Fibroblast of skin of right biceps (primary cell): ENCODE results near the gene MFAP2.

ENCODE experiments used
- DNase-seq: peaks from one replicate; pipeline ENCODE4 v3.0.0-alpha.2; 2013

The MFAP2 gene

DNA sequence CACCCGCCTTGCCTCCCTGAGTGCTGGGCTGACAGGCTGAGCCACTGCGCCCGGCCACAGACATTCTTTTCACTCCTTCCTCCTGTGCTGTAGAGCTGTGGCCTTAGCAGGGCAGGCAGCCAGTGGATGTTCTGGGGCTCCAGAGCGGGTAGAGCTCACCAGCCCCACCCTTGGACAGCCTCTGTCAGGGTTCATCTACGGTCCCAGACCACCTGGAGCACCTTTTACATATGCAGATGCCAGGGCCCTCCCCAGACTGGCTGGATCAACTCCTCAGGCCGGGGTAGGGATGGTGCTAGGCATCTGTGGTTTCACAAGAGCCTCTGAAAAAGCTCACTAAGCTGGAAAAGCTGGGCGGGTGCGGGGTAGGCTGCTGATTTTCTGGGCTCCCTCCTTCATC is 26.7 kb upstream of the MFAP2 start:
- DNase-seq = no peak

DNA sequence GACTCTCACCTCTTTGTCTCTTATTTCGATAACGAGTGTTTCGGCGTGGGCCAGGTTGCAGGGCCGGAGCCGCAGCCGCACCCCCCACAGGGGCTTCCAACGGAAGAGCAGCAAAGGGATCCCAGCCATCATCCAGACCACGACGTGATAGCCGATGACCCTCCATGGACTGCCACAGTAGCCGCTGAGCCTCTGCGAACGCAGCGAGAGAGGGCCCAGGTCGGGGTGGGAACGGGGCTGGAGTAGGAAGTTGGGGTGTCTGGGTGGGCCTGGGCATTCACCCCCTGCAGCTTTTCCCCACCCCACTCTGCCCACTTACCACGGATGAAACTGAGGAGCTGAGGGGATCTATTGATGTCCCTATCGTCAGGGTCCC is 24.9 kb upstream of the MFAP2 start:
- DNase-seq = no peak

DNA sequence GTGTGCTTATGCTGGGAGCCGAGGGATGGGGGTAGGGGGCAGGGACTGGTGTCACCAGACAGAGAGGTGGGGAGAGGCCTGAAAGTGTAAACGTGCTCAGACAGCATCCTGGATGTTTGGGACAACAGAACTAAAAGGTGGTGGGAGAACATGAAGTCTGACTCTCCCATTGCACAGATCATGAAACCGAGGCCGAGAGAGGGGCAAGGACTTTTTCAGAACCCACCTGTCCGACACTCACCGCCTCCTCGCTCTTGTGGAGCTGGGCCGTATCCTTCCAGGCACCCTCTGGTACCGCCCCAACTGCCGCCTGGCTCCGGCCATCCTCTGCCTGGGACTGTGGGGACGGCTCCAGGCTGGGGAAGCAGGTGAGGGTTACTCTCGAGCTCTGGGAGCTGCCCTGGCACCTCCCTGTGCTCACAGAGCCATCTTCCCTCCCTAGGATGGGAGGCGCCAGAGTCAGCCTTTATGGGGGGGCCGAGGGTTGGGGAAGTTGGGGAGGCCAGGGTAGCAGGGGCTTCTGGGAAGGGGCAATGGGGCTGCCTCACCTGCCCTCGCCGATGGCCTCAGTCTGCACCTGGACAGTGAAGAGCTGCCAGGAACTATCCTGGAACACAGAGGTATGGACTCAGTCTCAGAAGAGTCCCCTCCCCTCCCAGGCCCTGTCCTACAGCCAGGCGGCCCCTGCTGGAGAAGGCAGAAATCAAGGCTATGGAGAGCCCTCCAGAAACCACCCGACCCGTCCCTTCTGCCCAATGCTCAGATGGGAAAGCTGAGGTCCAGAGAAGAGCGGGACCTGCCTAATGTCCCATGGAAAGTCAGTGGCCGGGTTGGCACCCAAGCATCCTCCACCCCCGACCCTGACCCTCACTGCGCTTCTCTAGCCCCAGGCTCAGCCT is 24.3 kb upstream of the MFAP2 start:
- no peak for DNase-seq

DNA sequence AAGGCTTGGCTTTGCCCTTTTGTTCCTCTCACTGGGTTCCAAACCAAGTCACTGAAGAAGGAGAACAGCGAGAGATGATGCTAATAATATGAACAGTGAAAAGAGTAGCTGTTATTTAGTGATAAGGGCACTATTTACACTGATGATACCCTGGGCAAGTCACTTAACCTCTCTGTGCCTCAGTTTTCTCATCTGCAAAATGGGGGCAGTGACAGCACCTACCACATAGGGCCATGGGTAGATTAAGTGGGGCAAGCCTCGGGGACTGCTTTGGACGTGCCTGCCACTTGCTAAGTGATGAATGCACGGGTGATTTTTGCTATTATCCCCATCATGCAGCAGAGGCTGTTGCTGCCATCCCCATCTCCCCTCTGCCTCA is 22.1 kb upstream of the MFAP2 start:
- no peak for DNase-seq

DNA sequence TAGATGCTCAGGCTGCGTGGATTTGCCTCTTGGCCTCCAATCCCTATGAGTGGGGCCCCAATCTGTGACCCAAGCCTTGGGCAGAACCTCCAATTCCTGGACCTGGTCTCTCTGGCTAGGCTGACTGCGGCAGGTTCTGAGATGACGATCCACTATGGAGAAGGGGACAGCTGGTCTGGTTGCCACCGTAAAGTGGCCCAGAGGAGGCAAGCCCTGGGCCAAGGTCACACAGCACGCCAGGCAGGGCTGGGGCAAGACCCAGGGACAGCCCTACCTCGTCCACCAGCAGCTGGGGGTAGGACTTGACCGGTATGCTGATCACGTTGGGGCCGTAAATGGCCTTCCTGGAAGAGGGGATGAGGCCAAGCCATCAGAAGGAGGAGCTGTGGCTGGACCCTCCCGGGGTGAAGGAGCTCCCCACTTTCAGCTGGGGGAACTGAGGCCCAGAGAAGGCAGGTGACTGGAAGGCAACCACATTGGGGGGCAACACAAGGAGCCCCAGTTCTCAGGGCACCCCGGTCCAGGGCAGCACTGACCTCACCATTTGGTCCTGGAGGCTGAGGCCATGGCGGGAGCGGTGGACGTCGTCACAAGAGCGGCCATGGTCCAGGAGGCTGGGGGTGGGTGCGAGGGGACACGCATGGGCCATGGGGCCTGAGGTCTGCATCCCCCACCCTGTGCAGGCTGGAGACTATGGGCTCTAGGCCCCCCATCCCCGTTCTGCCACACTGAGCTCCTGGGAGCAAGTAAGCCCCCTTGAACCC is 21.5 kb upstream of the MFAP2 start:
- no peak for DNase-seq

DNA sequence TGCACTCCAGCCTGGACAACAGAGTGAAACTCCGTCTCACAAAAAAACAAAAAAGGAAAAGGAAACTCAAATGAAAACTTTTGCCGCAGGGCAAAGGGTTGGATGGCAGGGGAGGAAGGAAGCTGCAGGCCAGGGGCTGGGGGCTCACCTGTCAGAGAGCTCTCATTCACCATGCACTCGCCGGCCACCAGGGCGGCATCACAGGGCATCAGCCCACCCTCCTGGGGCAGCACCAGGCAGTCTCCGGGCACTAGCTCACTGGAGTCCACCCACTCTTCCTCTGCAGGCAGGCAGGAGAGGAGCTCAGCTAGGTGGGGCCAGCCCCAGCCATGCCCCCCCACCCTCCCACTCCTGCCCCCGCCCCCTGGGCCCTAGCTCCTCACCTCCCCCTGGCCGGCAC is 19.4 kb upstream of the MFAP2 start:
- no peak for DNase-seq

DNA sequence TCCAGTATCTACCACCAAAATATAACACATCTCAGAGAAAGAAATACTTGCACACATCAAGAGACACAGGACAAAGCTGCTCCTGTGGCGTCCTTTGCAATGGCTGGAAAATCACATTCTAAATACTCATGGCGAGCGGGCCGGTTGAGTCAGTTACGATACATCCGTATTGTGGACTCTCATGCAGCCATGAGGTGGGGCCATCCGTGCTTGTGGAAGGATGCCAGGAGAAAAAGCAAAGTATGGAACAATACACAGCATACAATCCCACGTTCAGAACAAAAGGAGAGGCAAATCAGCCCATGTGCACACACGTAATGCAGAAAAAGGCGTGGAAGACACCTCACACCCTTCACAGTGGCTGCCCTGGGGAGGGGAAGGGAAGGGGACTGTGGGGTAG is 18.2 kb upstream of the MFAP2 start:
- no peak for DNase-seq

DNA sequence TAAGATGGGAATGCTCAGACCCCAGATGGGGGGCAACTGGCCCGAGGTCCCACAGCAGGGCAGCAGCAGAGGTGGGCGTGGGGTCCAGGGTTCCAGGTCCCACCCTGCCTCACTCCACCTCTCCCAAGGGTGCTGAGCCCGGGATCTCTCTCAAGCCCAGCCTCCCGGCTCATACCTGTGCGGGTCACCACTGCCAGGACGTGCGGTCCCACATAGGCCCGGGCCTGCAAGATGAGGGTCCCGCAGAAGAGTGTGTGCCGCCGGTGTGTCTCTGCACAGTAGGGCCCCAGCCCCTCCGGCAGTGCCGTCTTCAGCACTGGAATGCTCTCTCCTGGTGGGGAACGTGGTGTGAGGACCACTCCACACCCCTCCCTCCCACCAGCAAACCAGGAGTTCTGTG is 16.4 kb upstream of the MFAP2 start:
- DNase-seq = no peak

DNA sequence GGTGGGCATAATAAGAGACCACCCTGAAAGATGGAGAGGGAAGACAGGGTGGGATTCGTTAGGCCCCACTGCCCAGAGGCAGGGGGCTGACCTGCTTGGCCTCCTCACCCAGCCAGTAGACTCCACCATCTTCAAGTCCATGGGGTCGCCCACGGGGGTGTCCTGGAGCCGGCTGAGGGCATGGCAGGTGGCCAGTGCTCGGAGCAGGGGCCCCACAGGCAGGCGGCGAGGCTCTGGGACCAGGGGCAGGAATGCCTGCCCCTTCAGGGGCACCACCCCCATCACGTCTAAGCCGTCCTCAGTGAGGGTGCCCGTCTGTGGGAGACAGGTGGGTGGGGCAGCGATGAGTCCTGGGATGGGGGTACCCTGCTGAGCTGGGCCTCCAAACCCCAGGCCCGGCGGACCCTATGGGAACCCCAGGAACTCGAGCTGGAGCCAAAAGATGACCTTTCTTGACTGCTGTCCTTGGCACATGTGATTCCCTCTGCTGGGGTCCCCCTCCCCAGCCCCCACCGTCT is 13.2 kb upstream of the MFAP2 start:
- DNase-seq = no peak

DNA sequence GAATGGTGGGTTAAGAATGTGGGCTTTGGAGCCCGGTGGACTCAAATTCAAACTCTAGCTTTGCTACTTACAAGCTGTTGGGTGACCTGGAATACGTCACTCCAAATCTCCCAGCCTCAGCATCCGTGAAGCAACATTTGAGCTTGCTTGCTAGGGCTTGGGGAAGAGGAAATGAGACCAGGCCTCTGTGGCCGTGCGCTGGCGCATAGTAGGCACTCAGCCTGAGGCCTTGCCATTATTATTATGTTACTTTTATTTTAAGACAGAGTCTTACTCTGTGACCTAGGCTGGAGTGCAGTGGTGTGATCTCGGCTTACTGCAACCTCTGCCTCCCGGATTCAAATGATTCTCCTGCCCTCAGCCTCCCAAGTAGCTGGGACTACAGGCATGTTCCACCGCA is 12.3 kb upstream of the MFAP2 start:
- DNase-seq = no peak

DNA sequence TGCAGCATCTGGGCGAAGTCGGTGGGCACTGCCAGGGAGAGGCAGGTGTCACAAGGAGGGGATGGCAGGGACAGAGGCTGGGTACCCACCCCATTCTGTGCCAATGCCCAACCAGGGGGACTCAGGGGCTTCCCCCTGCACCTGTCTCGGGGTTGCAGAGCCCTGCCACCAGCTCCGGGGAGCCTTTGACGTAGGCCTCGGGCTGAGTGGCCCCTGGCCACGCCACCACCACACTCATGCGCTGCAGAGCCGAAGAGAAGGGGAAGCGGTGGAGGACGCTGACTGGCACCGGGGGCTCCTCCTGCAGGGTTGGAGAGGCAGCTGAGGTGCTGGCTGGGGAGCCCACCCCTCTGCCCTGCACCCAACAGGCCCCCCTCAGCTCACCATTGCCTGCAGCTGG is 11.7 kb upstream of the MFAP2 start:
- no peak for DNase-seq

DNA sequence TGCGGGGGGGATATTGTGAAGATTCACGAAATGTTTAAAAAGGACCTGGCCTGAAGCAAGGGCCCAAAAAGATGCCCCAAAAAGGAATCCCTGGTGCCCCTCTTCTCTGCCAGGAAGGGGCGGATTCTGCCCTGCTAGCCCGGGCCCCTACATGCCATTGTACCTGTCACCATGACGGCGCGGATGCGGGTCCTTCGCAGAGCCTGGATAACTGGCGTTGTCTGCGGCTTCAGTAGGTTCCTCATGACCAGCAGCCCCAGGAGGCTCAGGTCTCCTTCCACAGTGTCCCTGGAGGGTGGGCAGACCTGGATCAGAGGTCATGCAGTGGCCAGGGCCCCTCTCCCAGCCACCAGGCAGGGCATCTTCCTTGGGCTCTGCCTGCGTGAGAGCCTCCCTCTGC is 11.2 kb upstream of the MFAP2 start:
- no peak for DNase-seq

DNA sequence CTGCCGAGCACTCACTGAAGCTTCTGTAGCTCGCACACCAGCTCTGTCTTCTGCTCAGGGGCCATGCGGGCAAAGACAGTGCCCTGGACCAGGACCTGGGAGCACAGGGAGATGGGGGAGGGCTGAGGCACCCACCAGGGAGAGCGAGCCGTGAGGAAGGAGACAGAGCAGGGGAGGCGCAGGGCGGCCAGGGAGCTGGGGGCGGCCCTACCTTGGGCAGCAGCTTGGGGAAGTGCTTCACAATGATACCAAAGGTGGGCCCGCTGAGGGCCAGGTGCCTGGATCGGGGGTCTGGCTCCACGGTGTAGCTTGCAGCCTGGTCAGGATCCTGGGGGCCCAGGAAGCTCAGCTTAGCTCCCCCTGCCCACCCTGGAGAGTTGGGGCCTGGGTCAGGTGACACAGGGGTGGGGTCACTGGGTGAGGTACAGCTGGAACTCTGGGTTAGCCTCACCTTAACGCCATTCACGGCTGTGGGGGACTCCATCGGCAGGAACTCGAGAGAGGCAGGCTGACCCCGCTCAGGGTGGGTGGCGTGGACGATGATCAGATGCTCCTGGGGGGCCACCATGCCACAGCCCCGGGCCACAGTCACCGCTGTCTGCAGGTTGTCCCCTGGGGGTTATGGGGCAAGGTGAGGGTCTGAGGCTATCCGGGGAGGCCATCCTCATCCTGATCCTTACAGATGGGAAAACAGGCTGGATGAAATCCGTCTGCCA is 9.4 kb upstream of the MFAP2 start:
- no peak for DNase-seq

DNA sequence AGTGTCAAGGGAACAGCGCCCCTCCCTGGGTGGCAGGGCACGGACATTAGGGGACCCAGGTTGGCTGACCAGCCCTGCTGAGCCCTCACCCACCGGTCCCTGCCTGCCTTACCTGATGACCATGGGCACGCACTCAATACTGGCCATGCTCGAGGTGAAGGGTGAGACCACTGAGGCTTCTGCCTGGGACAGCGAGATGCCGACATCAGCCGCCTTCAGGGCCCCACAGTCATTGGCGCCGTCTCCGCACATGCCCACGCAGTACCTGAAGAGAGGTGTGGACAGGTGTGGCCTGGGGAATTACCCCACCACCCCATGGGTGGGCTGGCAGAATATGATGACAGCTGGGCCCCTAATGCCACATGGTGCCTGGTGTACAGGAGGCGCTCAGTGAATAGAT is 7.8 kb upstream of the MFAP2 start:
- DNase-seq = no peak

DNA sequence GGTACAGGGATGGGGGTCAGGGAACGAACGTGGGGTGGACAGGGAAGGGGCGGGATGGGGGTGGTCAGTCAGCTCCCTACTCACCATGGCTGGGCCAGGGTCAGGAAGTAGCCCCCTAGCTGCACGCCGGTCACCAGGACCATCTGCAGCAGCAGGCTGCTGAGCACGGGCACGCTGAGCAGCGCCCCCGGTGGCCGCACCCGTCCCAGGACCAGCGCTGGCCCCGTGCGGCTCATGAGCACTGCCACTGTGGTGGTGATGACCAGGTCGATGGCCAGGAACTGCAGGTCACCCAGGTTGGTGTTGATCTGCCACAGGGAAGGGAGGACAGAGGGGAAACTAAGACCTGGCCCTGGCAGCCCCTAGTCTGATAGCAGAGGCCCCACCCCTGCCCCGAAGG is 6.5 kb upstream of the MFAP2 start:
- no peak for DNase-seq

DNA sequence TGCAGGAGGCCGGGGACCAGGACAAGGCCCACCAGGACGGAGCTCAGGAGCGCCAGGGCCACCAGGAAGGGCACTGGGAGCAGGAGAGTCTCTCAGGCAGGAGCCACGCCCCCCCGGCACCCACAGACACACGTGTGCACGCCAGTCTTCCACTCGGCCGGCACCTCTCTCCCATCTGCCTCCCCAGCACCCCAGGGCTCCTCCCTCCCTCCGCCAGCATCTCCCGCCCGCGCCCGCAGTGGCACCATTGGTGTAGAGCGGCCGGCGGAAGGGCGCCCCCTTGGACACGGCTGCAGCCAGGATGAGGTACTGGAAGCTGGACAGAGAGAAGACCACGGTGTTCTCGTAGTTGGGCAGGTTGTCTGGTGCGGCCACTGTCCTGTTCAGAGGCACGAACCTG is 6.1 kb upstream of the MFAP2 start:
- no peak for DNase-seq

DNA sequence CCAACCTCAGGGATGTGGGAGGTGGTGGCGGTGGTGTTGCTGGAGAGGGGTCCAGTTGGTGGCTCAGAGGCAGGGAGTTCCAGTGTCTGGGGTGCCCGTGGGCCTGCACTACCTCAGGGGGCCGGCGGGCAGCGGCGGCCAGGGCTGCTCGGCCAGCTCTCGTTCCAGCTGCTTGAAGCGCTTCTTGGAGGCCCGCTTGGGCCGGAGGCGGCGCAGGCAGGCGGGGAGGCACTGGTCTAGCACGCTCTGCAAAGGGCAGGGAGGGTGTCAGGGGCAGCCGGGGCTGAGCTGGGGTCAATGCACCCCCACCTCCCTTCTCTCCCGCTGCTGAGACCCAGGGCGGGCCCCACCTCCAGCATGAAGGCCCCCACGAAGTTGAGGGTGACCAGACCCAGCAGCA is 5.7 kb upstream of the MFAP2 start:
- DNase-seq = no peak

DNA sequence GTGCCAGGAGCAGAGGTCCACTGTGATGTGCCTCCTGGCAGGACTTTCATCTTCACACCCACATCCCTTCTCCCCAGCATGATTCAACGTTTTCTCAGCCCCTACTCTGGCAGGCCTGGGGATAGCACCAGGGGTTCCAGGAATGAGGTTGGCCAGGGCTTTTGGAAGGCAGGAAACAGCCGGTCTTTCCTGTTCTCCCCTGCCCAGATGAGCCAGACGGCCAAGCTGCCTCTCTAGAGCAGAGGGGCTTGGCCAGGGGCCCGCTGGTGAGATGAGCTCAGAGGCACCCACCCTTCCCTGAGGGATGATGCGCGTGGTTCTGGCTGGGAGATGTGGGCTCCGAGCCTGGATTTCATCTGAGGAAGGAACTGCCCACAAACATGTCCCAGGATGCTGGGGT is 4.3 kb upstream of the MFAP2 start:
- peak; percentile 92 for DNase-seq

DNA sequence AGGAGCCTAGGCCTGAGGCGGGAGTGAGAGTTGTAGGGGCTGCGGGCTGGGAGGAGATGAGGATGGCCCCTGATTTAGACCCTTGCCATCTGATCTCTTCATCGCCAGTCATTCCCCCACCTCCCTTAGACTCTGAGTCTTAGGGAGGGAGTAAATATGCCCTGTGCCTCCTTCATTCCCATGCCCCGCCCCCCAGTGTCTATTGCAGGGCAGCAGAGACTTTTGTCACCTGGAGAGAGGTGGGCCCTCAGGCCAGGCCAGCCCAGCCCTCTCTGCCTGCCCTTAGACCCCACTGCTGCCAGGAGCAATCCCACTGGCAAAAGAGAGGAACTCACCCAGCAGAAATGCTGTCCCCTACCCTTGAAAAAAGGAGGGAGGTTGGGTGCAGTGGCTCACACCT is 3.2 kb upstream of the MFAP2 start:
- no peak for DNase-seq

DNA sequence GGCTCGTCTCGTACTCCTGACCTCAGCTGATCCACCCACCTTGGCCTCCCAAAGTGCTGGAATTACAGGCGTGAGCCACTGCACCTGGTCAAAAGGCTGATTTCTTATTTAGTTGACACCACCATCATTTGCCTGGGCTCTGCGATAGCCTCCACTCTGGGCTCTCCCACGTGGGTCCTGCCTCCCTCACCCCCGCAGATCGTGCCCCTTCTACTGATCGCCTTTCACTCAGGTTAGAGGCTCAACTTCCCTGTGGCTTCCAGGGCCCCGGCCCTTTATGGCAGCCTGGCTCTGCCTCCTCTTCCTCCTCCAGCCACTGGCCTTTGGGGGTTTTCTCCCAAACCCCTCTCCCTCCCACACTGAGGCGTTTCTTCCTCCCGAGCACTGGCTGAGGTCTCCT is 2.5 kb upstream of the MFAP2 start:
- no peak for DNase-seq

DNA sequence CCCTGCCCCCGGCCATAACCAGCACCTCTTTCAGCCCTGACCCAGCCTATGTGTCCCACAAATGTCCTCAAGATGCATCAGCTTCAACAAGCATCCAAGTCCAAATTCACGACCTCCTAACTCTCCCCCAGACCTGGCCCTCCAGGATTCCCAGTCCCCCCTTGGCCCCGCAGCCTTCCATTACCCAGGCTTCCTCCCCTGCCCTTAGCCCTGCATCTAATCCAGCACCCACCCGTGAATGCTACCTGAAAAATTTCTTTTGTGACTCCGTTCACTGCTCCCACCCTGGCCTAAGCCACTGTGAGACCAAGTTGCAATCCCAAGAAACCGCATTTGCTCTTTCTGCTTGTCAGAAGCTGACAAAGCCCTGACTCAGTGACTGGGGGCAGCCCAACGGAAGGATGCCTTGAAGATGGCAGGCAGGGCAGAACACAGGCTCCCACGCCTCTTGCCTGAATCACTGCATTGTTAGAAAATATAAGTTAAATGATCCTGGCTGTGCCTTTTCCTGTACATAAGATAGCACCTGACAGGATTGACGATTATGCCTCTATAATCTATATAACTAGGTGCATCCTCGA is 939 bp upstream of the MFAP2 start:
- peak; percentile 95 for DNase-seq

DNA sequence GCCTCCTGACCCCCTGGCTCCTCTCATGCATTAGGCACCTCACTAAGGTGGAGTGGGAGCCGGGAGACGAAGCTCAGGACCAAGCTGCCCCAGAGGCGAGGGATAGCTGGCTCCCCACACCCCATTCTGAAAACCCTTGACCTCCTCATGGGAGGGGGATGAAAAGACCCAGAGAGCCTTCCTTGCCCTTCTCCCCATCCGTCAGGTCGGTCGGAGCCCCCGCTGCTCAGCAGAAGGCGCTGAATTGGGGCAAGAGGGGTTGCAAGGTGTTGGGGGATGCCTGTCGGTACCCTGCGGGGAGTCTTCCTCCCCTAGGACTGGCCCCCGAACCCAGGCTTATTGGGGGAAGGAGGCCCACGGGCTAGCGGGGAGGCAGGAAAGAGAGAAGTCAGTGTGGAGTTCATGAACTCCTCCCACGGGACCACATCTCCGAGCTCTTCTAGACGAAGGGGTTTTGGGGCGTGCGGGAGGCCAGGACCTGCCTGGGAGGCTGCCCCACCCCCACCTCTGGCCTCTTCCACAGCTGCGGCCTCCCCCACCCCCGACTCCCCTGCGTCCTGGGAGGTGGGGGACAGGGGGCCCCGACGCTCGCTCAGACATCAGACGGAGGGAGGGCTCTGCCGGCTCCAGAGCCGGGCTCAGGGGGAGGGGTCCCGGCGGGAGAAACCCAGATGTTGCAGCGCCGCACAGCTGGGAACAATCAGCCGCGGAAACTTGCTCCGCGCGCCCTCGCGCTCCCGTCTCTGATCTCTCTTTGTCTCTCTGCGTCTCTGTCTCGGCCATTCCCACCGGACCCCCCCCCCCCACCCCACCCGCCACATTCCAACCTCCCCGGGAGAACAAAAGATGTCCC is 719 bp downstream of the MFAP2 start:
- DNase-seq = peak; percentile 61
